HG03135 (cell line): ENCODE results near the gene RPS28.
A peak's percentile ranks its signal among the peaks of the same experiment; 100 is the strongest.

Experiments used
- ATAC-seq: cut with Tn5 transposase; IDR thresholded peaks from one replicate; pipeline ENCODE4 v1.9.1; 2021; ENCODE audit warnings: mild to moderate bottlenecking, moderate library complexity; ENCODE audit not compliant: unreplicated experiment

The RPS28 gene

DNA sequence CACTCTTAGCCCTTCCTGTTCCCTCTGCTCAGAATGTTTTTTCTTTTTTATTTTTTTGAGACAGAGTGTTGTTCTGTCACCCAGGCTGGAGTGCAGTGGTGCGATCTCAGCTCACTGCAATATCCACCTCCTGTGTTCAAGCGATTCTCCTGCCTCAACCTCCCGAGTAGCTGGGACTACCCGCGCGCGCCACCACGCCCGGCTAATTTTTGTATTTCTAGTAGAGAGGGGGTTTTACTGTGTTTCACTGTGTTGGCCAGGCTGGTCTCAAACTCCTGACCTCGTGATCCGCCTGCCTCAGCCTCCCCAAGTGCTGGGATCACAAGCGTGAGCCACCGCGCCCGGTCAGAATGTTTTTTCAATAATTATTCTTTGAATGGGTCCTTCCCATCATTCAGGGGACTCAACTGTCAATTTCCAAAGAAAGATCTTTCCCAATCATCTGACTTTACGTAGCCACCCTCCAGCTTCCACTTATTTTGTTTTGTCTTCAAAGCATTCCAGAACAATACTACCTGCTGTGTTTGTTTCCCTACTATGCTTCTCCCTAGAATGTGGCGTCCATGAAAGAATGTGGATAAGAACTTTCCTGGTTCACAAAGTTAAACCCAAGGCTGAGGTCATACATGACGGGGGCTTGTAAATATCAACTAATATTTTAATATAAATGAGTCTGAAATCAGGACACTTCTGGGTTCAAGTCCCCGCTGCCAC lies 1.3 kb upstream of the RPS28 start:
- ATAC-seq: no peak

DNA sequence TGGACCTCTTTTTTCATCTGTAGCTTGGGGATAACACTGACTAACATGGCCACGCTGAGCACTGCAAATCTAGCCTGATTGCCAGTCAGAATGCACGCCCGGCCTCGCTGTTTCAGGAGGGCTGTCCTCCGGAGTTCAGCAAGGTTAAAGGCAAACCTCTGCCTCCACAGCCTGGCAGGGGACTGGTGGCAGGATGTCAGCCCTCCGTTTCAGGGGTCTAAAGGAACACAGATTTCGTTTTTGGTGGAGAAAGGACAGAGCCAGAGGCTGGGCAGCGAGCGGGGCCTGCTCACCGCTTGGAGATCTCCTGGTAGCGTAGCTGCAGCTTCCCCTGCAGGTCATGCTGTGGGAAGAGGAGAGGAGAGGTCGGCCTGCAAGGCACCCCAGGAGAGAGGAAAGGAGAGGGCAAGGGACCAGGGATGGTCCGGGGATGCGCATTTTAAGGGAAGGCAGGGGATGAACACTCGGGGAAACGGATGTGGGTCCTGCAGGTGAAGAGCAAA lies 681 bp upstream of the RPS28 start:
- peak; percentile 12 for ATAC-seq

DNA sequence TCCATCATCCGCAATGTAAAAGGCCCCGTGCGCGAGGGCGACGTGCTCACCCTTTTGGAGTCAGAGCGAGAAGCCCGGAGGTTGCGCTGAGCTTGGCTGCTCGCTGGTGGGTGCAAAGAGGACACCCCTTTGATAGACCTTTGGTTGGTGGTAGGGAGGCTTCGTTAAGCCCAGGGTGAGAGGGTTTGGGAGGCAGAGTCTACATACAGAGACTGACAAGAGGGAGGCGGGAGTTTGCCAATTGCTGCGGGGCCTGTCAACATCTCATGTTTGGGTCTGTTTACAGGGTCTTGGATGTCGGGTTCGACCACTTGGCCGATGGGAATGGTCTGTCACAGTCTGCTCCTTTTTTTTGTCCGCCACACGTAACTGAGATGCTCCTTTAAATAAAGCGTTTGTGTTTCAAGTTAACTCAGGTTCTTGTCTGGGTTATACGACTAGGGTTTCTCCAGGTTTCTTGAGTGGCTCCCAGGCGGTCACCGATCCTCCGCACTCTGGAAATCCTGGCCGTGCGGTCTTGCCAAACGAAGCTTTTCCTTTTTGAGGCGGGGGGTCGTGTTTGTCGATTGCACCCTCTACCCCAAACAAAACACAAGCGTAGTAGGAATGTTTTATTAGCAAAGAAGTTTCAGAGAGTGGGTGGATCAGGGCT lies 816 bp downstream of the RPS28 start:
- no peak for ATAC-seq

DNA sequence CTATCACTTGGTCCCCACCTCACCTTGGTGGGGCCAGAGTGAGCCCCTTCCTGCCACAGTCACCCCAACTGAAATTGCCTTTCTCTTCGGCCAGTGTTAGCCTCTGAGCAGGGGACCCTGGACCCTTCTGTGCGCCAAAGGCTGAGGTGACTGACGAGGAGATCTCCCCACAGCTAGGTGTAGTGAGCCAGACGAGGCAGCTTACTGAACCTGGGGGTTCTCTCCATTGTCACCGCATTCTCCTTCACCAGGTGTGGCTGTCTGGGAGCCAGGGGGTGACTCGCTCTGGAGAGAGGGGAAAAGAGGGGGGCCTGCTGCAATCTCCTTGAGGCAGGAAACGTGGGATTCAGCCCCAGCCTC lies 1.3 kb downstream of the RPS28 start:
- ATAC-seq: no peak

DNA sequence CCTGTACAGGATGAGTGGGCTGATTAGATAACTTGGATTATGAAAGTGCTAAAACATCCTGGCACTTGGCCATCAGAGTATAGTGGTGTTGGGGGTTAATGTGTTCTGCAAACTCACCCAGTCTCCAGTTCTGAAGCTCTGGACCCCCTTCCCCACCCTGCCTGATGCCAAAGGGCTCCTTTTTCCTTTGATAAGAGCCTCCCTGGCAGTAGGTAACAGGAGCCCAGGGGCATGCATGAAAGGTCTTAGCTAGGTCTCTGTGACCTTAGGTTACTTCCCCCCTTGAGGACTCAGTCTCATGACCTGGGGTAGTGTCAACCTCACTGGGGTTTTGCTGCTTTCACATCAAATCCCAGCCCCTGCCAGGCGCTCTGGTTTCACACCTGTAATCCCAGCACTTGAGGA lies 2.5 kb downstream of the RPS28 start:
- no peak for ATAC-seq

DNA sequence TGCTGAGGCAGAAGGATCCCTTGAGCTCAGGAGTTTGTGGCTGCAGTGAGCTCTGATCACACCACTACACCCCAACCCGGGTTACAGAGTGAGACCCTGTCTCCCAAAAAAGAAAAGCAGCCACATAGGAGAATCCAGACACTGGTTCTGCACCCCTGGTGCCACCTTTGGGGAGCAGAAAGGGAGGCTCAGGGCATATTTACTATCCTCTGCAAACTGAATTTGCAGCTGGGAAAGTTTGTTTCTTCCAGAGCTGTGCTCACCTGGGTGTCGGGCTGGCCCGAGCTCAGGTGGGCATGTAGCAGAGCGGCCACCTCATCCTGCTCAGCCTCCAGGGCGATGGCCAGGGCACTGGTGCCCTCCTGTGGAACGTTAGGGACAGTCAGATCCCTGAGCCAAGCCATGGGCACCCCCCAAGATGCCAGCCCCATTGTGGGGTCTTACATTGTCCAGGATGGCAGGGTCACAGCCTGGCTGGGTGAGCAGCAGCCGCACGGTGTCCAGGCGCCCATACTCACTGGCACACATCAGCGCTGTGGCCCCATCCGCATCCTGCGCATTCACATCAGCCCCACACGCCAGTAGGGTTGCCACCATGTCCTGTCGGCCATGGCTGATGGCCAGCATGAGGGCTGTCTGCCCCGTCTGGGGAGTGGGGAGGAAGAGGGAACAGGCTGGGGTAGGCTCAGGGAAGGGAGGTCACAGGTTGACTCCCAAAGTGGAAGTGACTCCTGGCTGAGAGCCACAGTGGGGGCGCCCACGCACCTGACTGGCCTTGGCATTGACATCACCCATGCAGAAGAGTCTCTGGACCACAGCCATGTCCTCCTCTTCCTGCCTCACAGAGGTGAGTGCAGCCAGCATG lies 3.1 kb downstream of the RPS28 start:
- no peak for ATAC-seq

DNA sequence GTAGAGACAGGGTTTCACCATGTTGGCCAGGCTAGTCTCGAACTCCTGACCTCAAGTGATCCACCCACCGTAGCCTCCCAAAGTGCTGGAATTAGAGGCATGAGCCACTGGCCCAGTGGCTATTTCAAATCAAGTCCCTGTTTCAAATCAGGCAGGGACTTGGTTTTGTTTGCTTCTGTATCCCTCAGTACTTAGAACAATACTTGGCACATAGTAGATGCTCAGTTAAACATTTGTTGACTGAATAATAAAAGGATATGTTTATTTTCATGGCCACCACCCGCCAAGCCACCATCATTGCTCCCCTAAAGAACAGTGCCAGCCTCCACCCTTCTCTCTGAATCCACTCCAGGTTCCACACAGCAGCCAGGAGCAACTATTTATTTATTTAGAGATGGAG lies 4.2 kb downstream of the RPS28 start:
- ATAC-seq: no peak

DNA sequence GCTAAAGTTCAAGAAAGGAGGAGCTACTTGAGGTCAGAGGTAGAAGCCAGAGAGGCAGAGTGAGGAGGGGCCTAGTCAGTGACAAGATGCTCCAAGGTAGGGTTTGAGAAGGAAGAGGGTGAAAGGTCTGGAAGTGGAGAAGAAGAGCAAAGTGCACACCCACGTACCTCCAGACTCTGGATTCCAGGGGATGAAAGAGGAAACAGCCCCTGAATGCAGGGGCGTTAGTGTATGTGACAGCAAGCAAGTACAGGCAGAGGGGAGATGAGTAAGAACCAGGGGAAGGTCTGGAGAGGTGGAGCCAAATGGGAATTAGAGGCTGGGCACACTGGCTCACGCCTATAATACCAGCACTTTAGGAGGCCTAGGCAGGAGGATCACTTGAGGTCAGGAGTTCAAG lies 8.7 kb downstream of the RPS28 start:
- ATAC-seq: no peak

DNA sequence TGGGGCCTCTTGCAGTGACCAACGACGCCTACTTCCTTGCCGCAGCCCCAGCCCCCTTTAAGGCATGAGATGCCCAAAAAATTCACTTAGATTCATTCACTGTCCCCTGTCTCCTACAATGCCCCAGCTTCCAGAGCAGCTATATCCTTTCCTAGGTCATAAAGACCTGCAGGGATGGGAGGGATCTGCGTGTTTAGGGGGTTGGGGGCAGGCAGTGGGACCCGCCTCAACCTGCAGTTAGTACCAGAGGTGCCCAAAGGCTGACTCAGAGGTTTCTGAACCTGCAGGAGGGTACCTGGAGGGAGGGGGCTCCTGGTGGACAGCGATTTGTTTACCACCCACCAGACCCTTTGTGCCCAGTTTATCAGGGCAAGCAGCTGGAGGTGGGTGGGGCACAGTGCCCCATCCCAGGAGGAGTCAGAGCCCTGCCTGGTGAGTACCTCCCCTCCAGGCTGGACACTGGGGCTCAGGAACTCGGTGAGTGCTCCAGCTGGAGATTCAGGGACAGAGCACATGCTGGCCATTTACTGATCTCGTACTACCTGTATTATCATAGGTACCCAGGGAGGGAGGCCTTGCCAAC lies 10.1 kb downstream of the RPS28 start:
- ATAC-seq: no peak

DNA sequence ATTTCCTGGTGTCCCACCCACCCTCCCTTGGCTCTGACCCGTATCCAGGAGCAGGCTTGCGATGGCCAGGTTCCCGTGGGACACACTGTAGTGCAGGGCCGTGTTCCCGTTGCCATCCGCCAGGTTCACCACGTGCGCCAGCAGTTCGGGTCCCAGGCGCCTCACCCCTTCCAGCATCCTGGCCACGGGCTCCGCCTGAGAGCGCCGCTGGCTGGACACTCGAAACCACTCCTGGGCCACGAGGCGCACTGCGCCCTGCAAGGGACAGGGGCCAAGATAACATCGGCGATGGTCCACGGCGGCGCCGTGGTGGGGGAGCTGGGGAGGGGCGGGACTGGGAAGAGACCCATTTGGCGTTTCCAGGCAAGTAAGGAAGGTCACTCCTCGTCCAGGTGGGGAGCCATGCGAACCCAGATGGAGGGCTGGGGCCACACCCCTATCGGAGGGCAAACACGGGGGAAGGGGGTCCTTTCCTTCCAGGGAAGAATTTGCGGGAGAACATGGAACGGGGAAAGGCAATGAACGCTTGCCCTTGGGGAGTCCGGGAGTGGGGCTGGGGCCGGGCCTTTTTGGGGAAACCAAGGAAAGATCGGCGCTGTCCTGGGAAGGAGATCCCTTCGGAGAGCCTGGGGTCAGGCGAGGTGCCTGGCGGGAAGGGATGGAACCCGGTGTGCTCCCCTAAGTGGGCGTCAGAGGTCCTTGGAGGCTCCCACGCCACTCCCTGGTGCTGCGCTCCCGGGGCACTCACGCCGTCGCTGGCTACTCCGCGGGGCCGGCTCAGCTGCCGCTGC lies 11.9 kb downstream of the RPS28 start:
- no peak for ATAC-seq

DNA sequence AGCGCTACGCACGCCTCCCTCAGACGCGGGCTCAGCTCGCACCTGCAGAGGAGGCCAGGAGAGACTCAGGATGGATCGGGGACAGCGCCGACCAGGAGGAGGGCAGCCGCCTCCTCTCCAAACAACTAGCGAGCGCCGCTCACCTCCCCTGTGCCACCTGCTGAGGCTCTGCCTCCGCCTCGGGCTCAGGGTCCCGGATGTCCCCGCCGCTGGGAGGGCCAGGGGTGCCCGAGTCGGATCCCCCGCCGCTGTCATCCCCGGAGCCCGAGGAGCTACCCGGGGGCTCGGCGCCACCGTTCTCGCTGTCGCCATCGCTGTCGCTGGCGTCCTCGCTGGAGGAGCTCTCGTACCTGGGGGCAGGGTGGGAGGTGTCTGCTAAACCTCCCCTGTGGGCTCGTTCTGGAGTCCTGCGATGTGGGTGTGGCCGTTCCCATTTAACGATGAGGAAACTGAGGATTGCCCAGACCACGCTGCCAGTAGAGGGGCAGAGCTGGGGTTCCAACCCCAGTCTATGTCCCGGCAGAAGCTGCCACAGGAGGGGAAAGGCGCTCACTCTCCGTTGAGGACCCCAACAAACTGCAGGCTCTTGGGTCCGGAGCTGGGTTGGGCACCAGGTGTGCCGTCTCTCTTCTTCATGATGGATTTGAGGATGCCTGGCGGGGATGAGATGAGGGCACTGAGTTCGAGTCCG lies 12.6 kb downstream of the RPS28 start:
- no peak for ATAC-seq

DNA sequence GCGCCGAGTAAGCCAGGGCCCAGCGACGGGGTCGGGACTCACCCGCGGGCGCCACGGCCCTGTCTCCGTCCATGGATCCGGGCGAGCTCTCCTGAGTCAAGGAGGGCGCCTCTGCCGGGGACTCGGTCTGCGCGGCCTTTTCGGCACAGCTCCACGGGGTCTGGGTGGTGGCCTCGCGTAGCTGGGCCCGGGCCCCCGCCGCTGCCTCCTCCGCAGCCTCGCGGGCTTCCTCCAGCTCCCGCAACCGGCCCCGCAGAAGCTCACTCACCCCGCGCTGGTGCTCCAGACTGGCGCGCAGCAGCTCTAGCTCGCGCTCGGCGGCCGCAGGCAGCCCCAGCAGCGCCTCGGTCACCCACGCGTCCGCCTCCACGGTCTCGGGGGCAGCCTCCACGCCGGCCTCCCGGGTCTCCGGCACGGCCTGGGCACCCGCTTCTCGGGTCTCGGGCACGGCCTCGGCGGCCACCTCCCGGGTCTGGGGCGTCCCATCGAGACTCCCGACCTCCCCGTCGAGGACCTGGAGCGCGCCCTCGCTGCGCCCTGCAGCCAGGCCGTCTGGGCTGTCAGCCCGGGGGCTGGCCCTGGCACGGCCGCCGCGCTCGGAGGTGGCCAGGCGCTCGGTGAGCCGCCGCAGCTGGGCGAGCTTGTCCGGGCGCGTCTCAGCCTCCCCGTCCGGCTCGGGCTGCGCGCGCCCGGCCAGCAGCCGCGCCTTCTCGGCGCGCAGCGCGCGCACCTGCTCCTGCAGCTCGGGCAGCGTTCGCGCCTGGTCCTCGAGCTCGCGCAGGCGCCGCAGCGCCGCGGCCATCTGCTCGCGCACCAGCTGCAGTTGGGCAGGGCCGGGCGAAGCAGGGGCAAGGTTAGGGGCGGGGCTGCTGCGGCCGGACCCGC lies 13.4 kb downstream of the RPS28 start:
- peak; percentile 48 for ATAC-seq

DNA sequence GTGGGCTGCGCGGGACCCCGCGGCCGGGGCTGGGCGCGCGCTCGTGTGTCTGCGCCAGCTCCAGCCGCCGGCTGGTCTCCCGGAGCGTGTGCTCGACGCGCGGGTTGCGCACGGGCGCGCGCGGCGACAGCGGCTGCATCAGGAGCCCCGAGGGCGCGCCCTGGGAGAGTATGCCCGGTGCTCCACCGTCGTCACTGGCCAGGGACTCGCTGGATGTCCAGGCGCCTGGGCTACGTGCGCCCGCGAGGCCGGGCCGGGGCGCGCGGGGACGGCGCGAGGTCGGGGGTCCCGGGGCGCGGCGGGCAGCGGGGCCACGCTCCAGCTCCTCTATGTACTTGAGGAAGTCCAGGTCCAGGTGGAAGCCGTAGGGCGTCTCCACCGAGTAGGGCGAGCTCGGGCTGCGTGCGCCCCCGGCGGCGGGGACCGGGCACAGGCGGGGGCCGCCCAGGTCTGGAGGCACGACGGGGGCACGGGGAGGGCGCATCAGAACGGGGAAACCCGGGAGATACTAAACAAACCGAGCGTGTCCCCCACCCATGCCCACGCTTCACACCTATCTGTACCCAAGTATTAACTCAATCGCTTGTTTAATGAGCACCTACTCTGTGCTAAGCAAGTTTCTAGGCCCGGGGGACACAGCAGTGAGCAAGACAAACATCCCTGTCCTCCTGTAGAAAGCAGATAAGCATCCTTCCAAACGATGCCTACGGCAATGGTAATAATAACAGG lies 14.2 kb downstream of the RPS28 start:
- ATAC-seq: peak; percentile 39

DNA sequence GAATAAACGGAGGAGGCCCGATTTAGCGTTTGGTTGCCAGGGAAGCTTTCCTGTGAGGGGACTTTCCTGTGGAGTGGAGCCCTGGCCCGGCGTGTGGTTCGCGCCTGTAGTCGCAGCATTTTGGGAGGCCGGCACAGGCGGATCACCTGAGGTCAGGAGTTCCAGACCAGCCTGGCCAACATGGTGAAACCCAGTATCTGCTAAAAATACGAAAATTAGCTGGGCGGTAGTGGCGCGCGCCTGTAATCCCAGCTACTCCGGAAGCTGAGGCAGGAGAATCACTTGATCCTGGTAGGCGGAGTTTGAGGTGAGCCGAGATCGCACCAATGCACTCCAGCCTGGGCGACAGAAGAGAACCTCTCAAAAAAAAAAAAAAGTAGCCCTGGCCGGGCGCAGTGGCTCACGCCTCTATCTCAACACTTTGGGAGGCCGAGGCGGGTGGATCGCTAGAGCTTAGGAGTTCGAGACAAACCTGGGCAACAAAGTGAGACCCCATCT lies 14.8 kb downstream of the RPS28 start:
- no peak for ATAC-seq

DNA sequence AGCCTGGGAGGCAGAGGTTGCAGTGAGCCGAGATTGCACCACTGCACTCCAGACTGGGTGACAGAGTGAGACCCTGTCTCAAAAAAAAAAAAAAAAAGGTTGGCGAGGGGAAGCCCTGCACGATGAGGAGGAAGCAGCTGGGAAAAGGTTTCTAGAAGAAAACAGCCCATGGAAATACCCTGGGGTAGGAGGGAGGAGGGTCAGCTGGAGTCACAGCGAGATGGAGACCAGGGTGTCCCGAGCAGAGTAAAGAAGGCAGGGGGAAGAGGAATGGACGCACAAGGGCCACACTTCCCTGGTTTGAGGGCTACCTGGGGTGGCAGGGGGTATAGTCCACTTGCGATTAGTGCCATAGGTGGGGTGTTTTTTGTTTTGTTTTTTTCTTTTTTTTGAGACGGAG lies 15.4 kb downstream of the RPS28 start:
- ATAC-seq: no peak

DNA sequence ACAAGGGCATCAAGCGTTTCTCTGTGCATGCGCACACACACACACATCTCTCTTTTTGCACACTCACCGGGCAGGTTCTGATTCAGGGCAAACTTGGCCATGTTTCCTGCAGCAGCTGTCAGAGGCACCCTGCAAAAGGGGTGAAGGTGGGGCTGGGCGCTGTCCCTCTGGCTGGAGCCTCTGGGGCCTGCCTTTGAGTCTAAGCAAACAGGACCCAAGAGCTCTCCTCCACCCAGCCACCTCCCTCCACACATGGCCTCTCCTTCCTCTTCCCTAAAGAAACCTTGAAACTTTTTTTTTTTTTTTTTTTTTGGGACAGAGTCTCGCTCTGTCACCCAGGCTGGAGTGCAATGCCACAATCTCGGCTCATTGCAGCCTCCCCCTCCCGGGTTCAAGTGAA lies 16.4 kb downstream of the RPS28 start:
- no peak for ATAC-seq

DNA sequence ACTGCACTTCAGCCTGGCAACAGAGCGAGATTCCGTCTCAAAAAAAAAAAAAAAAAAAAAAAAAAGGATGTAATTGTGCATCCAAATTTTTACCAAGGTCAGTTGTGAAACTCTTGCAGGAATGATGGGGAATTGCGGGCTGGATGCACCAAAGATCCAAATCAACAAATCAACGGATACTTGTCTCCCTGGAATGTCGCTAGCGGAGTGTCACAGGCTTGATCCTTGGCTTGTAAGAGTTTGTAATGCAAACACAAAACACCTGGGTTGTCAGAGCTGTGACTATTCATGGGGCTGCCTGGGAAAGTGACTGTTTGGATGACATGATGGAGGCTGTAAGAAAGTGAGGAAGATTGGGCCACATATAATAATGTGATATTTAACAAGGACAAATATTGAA lies 17.5 kb downstream of the RPS28 start:
- no peak for ATAC-seq
